ENCODE results near the gene SPRED2.

DNA sequence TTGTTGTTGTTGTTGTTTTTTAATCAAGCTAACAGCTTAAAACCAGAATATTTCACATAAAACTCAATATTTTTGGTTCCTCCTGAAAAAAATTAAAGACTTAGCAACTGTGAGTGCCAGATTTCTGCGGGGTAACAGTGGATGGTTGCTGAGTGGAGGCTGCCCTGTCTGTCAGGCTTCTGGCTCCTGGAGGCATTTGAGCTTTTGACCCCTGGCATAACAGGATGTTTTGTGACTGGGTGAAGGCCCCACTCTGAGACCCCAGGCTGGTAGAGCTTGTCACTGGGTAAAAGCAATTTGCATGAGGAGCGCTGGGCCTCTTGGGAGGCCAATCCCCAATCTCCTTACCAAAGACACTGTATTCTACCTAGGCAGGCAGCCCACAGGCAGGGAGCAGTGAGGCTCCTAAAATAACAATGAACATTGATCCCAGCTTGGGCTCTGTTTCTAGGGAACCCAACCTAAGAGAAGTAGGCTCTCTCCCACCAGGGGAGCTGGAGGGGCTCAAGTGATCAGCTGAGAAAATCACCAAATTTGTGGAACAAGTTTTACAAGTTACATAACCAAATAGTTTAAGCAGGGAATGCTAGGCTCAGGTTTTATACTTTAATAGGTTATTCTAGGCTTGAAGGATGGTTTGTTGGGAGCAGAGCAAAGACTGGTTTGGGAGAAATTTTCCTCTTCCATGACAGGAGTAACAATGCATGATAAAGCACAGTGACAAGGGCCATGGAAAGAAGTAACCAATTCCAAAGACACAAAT, 5.9 kb upstream of the SPRED2 start:
- TF ChIP-seq, protein P1, sequence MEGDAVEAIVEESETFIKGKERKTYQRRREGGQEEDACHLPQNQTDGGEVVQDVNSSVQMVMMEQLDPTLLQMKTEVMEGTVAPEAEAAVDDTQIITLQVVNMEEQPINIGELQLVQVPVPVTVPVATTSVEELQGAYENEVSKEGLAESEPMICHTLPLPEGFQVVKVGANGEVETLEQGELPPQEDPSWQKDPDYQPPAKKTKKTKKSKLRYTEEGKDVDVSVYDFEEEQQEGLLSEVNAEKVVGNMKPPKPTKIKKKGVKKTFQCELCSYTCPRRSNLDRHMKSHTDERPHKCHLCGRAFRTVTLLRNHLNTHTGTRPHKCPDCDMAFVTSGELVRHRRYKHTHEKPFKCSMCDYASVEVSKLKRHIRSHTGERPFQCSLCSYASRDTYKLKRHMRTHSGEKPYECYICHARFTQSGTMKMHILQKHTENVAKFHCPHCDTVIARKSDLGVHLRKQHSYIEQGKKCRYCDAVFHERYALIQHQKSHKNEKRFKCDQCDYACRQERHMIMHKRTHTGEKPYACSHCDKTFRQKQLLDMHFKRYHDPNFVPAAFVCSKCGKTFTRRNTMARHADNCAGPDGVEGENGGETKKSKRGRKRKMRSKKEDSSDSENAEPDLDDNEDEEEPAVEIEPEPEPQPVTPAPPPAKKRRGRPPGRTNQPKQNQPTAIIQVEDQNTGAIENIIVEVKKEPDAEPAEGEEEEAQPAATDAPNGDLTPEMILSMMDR (IDR thresholded peaks at IDR 0.05; ENCODE audit: low read depth, low read length): no peak
- no peak for TF ChIP-seq EZH2phosphoT487 (IDR thresholded peaks at IDR 0.05; ENCODE audit: low read depth)
